Urothelium cell line (cell line): ENCODE data around the gene ANKFY1.
A peak's percentile ranks its signal among the peaks of the same experiment; 100 is the strongest.

ENCODE experiments used
- DNase-seq: peaks from one replicate; pipeline ENCODE4 v3.0.0; 2011; ENCODE audit warnings: low spot score, mixed read lengths
- FAIRE-seq: peaks from 2 replicates; lab custom pipeline; 2011; peaks lifted over from hg19 to GRCh38; lab: Jason Lieb, UNC

ANKFY1 gene

DNA sequence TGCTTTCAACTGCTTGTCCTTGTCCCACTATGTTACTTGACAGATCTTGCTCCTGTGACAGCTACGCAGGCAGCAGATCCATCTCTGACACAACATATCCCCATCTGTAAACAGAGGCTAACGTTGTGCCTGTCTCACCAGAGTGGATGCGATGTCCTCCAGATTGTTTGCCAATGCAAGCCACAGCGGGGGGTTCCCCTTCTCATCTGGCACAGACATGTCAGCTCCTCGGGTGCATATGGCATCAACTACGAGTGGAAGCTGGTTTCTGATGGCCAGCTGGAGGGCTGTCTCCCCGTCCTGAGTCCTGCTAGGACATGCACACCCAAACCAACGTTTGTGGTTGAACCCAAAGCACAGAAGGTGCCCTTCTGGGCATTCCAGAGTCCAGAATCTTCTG is 81.7 kb downstream of the ANKFY1 start:
- FAIRE-seq (no peak), DNase-seq (no peak)

- no peak for FAIRE-seq
- DNase-seq = no peak
Measured at GRCh38 chr17:4180791-4181190, 83.0 kb downstream of the ANKFY1 start.

GRCh38 chr17:4179071-4179470 is 84.7 kb downstream of the ANKFY1 start:
- FAIRE-seq (no peak), DNase-seq (no peak)

DNA sequence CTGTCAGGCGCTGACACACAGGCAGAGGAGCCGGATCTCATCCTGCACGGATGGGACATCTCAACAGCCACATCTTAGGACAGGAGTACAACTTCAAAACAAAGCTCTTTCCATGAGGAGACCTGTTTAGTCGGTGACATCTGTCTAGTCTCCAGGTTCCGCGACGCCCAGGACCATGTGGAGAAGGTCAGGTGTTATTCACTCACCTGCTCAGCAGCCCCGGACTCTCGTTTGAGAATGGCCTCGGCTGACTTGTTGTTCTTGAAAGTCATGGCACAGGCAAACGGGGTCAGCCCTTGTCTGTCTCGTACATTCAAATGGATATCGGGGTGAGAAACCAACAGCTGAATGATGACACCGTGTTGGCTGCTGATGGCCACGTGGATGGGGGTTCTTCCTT is 85.1 kb downstream of the ANKFY1 start:
- no peak for DNase-seq
- FAIRE-seq = no peak

DNA sequence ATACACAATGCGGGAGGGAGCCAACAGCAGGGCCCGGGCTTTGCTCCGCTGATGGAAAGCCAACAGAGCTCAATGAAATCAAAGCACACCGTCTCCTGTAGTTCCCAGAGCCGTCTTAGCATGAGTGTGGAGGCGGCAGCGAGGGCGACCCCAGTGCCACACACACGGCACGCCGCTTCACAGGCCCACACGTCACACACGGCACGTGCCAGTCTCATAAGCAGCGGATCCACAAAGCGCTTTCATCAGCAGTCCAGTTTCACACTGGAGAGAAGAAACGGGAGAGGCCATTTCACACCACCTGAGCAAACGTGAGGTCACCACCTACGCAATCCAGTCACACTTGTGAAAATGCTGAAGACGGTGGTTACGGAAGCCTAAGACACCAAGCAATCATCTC is 86.0 kb downstream of the ANKFY1 start:
- no peak for FAIRE-seq
- DNase-seq = no peak

DNA sequence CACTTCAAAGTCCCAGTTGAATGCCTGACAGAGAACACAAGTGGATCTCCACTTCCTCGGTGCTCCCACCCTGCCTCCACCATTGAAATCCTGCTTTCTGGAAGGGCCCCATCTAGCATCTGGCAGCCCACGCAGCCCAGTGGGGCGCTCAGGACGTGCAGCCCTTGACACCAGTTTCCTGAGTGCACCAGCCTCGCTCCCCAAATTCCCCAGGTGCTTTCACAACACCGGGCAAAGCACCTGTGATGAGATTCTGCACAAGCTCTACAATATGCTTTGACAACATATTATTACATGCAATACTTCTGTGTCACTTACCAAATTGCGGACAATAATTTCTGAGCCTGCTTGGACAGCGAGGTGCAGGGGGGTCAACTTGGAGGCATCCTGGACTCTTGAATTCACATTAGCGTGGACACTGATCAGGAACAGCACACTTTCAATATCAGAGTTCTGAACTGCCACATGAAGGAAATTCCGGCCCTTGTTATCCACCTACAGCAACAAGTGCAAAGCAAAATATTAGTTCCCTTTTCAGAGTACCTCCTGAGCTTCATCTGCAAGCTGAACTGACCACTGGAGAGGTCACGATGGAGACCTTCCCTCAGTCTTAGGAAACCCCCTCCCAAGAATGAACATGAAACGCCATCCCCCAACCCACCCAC is 86.8 kb downstream of the ANKFY1 start:
- FAIRE-seq (no peak), DNase-seq (no peak)

DNA sequence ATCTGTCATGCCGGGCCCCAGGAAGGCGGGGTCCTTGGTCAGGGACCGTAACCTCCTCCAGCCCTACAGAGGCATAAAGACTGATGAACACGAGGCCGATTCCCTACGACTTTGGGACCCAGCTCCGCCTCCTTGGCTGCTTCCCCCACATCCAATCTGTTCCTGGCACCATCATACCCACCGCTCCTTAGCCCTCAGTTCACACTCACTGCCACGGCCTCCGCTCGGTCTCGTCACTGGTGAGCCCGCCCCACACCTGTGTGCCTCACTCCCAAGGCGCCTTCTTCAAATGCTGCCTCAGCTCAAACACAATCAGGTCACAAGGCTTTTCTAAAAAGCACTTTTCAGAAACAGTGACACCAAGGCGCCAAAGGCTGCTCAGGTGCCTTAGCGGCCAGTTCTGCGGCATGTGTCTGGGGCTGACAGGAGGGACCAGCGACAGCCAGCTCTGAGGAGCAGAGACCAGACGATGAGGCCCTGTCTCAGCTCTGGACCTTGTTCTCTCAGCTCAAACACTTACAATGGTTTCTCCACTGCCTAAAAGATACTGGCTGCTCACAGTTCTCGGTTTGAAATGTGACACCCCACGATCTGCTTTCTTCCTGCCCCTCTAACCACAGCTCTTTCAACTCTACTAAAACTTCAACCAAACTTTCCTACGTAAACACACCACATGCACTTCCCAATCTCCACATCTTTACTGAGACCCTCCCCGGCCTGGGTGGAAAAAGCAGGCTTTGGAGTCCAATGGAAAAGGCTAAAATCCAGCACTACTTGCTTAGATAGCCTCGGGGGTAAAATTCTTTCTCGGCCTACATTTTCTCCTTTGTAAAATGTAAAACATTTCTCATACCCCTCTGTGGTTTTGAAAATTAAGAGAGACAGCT is 87.6 kb downstream of the ANKFY1 start:
- FAIRE-seq (no peak), DNase-seq (no peak)

GRCh38 chr17:4174556-4174955 is 89.2 kb downstream of the ANKFY1 start:
- FAIRE-seq (no peak), DNase-seq (no peak)

GRCh38 chr17:4173781-4174180 is 90.0 kb downstream of the ANKFY1 start:
- DNase-seq (no peak), FAIRE-seq (no peak)

DNA sequence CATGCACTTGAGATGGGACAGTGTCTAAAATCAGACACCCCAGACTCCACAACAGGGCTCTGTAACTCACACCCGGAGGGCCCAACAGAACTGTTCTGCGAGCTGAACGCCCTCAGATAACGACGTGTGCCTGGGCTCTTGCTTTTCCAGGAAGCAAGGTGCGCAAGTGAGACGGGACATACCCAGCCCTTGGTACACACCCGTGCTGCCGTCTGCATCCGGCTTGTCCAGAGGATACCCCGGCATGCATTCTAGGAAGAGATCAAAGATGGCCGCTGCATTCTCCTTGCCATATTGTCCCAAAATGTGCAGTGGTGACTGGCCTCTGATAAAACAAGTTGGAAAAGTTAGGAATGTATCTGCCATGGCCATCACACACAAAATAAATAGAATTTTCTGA is 91.4 kb downstream of the ANKFY1 start:
- no peak for FAIRE-seq
- DNase-seq = no peak

GRCh38 chr17:4170639-4171280 is 93.0 kb downstream of the ANKFY1 start:
- no peak for FAIRE-seq
- no peak for DNase-seq

GRCh38 chr17:4167786-4168185 is 96.0 kb downstream of the ANKFY1 start:
- no peak for FAIRE-seq
- no peak for DNase-seq

GRCh38 chr17:4166419-4166818 is 97.4 kb downstream of the ANKFY1 start:
- FAIRE-seq (no peak), DNase-seq (no peak)

GRCh38 chr17:4165301-4166010 is 98.3 kb downstream of the ANKFY1 start:
- FAIRE-seq (no peak), DNase-seq (no peak)

DNA sequence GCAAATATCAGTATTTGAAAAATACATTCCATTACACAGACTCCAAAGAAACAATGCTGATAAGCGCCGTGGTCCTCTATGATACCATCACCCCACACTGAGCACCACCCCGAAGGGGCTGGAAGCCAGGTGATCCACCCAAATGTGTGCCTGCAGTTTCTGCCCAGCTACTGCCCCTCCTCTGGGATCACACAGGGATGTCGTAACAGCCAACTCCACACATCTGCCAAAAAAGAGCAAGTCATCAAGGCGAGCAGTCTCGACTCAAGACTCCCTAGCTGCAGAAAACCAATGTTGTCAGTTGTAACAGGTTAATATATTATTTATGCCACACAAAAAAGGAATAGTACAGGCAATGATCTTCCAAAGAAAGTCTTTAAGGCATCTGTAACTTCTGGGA is 99.8 kb downstream of the ANKFY1 start:
- no peak for FAIRE-seq
- DNase-seq = no peak

DNA sequence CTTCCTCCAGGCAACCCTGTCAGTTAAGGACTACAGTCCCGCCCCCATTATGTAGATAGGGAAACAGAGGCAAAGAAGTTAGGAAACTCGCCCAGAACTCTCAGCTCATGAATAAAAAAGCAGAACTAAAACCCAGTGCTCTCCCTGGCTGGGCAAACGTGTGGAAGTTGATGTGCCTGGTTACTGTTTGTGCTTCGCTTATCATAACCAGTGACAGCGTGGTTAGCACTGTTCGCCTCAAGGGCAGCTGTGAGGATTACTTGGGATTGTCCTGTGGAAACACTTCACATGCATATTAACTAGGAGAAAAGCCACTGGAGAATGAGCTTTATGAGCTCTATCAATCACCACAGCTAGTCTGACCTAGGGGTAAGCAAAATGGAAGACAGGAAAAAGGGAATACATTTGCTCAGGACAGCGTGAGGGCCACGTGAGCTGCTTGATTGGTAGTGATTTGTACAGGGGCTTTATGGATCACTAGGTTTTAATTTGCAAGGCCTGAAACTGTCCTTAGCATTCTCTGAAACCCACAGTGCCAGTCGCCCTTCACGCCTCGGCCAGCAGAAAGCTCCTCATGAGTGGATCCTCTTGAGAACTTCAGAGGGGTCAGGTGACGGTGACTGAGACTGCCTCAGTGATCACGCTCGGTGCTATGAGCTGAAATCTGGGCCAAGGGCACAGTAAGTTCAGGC is 100.9 kb downstream of the ANKFY1 start:
- DNase-seq (no peak), FAIRE-seq (no peak)

- no peak for DNase-seq
- no peak for FAIRE-seq
Measured at GRCh38 chr17:4162321-4162720, 101.5 kb downstream of the ANKFY1 start.

DNA sequence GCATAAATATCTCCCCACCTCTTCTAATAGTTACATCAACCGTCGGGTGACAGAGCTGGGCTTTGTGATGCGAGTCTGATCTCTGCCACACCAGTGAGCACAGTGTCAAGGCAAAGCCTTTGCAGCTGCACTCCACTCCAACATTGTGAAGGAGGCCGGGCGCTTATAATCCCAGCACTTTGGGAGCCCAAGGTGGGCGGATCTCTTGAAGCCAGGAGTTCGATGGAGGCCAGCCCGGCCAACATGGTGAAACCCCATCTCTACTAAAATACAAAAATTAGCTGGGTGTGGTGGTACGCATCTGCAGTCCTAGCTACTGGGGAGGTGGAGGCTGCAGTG is 101.8 kb downstream of the ANKFY1 start:
- no peak for DNase-seq
- no peak for FAIRE-seq

- peak; percentile 66 for DNase-seq
- FAIRE-seq = no peak
Measured at GRCh38 chr17:4161192-4161966, 102.4 kb downstream of the ANKFY1 start.

DNA sequence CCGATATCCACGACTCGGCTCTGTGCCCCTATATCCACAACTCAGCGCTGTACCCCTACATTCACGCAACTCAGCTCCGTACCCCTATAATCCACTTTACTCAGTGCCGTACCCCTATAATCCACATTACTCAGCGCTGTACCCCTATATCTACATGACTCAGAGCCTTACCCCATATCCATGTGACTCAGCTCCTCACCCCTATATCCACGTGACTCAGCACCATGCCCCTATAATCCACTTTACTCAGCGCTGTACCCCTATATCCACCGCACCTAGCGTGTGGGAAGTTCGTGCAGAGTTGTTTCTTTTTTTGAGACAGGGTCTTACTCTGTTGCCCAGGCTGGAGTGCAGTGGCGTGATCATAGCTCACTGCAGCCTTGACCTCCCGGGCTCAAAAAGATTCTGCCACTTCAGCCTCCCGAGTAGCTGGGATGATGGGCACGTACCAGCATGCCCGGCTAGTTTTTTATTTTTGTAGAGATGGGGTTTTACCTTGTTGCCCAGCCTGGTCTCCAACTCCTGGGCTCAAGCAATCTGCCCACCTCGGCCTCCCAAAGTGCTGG is 103.4 kb downstream of the ANKFY1 start:
- DNase-seq = no peak
- no peak for FAIRE-seq
